ENCODE data around the gene SKI. TPM values are rescaled to one million over a fixed set of nuclear protein-coding genes. Genes with fewer than 3 reads are reported as not detected.

SKI gene
- 10 to 100 TPM; 75.8 to 89.0 TPM for total RNA-seq
- 10 to 100 TPM; 55.8 to 82.3 (median 71.0) TPM for polyA plus RNA-seq (ENCODE audit: insufficient read length in 6 of 6)
- long read RNA-seq, donor 1, full-length matches to known transcripts: 8 of 36 reads
- long read RNA-seq, donor 1, partial matches to known transcripts: 23 of 36 reads
- long read RNA-seq, donor 1, other reads (novel, unspliced or antisense): 5 of 36 reads
- long read RNA-seq, donor 2, full-length matches to known transcripts: 6 of 91 reads
- long read RNA-seq, donor 2, partial matches to known transcripts: 85 of 91 reads
- long read RNA-seq, donor 2, other reads (novel, unspliced or antisense): 0 of 91 reads
- long read RNA-seq, donor 3, full-length matches to known transcripts: 1 of 1 reads
- long read RNA-seq, donor 3, partial matches to known transcripts: 0 of 1 reads
- long read RNA-seq, donor 3, other reads (novel, unspliced or antisense): 0 of 1 reads
- long read RNA-seq, donor 4: 0 reads
- long read RNA-seq, donor 5, full-length matches to known transcripts: 6 of 11 reads
- long read RNA-seq, donor 5, partial matches to known transcripts: 5 of 11 reads
- long read RNA-seq, donor 5, other reads (novel, unspliced or antisense): 0 of 11 reads
- long read RNA-seq, donor 6, full-length matches to known transcripts: 2 of 2 reads
- long read RNA-seq, donor 6, partial matches to known transcripts: 0 of 2 reads
- long read RNA-seq, donor 6, other reads (novel, unspliced or antisense): 0 of 2 reads
- long read RNA-seq, donor 7, full-length matches to known transcripts: 1 of 1 reads
- long read RNA-seq, donor 7, partial matches to known transcripts: 0 of 1 reads
- long read RNA-seq, donor 7, other reads (novel, unspliced or antisense): 0 of 1 reads
- long read RNA-seq, donor 8, full-length matches to known transcripts: 10 of 36 reads
- long read RNA-seq, donor 8, partial matches to known transcripts: 26 of 36 reads
- long read RNA-seq, donor 8, other reads (novel, unspliced or antisense): 0 of 36 reads
- long read RNA-seq, donor 9: 0 reads
- long read RNA-seq, donor 10, partial matches to known transcripts: 0 of 4 reads
- long read RNA-seq, donor 10, other reads (novel, unspliced or antisense): 4 of 4 reads
- long read RNA-seq, donor 11, full-length matches to known transcripts: 6 of 11 reads
- long read RNA-seq, donor 11, partial matches to known transcripts: 5 of 11 reads
- long read RNA-seq, donor 11, other reads (novel, unspliced or antisense): 0 of 11 reads
- long read RNA-seq, donor 12, full-length matches to known transcripts: 8 of 8 reads
- long read RNA-seq, donor 12, partial matches to known transcripts: 0 of 8 reads
- long read RNA-seq, donor 12, other reads (novel, unspliced or antisense): 0 of 8 reads

GRCh38 chr1:2228157-2228594 is at the start of gene SKI:
SKI (plus strand) TSS chr1:2228319; CDS start chr1:2228767, 448 bp downstream.
- no peaks in the 10 kb centered on the region for H3K9me3 ChIP-seq
- H3K4me1 ChIP-seq: peaks cover 19 to 53% of the 10 kb centered on the region in 2 donors
- peaks cover 0 to 9% of the 10 kb centered on the region in 2 donors for H3K27me3 ChIP-seq
- peak within 1 kb of the TSS; percentile 95 to 98 for H3K27ac ChIP-seq
- H3K4me3 ChIP-seq: peak within 1 kb of the TSS; percentile 69 to 93
- intact Hi-C loops (cut with DNase I): no loop called here
- peak in 1 of 4 donors; percentile 63 for DNase-seq
- no peak for ATAC-seq
- no peaks in the 10 kb centered on the region for H3K36me3 ChIP-seq
- TF ChIP-seq CTCF (IDR thresholded peaks at IDR 0.05): no peak

GRCh38 chr1:2178875-2179274 is 49.2 kb upstream of the SKI start:
- intact Hi-C loops (cut with DNase I): no loop called here
- no peaks in the 10 kb centered on the region for H3K9me3 ChIP-seq
- ATAC-seq (no peak), DNase-seq (no peak)
- H3K27me3 ChIP-seq: no peaks in the 10 kb centered on the region
- no peak overlapping the region for H3K27ac ChIP-seq
- H3K4me1 ChIP-seq: peaks cover 2 to 12% of the 10 kb centered on the region in 2 donors
- no peak overlapping the region for H3K4me3 ChIP-seq
- peaks cover 0 to 35% of the 10 kb centered on the region in 2 donors for H3K36me3 ChIP-seq
- TF ChIP-seq CTCF (IDR thresholded peaks at IDR 0.05): no peak

GRCh38 chr1:2179283-2180013 is 48.7 kb upstream of the SKI start:
- H3K27me3 ChIP-seq: no peaks in the 10 kb centered on the region
- peaks cover 0 to 35% of the 10 kb centered on the region in 2 donors for H3K36me3 ChIP-seq
- ATAC-seq (no peak), DNase-seq (no peak)
- TF ChIP-seq CTCF (IDR thresholded peaks at IDR 0.05): no peak
- peaks cover 0 to 6% of the 10 kb centered on the region in 2 donors for H3K4me1 ChIP-seq
- H3K4me3 ChIP-seq: no peak overlapping the region
- intact Hi-C loops (cut with DNase I): no loop called here
- no peak overlapping the region for H3K27ac ChIP-seq
- H3K9me3 ChIP-seq: no peaks in the 10 kb centered on the region

- Histone ChIP-seq H3K27me3 (no peaks in the 10 kb centered on the region), H3K4me1 (no peaks in the 10 kb centered on the region), H3K4me3 (no peak overlapping the region), H3K36me3 (peaks cover 0 to 44% of the 10 kb centered on the region in 2 donors), H3K27ac (no peak overlapping the region), H3K9me3 (no peaks in the 10 kb centered on the region)
- no peak for DNase-seq
- ATAC-seq: no peak
- intact Hi-C loops (cut with DNase I): no loop called here
- TF ChIP-seq CTCF (IDR thresholded peaks at IDR 0.05): no peak
These were observed 47.5 kb upstream of the SKI start for GRCh38 chr1:2180297-2181245.
